Dendritic cell treated with granulocyte-macrophage colony-stimulating factor and Interleukin-4, amounts not matched to agents 40 ng/mL and 50 ng/mL, for 4 days (primary cell): ENCODE results near the gene VPS8.
A peak's percentile ranks its signal among the peaks of the same experiment; 100 is the strongest.

Experiments
- H3K27ac Mint-ChIP-seq: one replicate; pipeline ENCODE4 v1.8.0; 2022; ENCODE audit warnings: mild to moderate bottlenecking, mixed read lengths
- H3K27me3 Mint-ChIP-seq: one replicate; pipeline ENCODE4 v1.8.0; 2022; ENCODE audit warnings: mild to moderate bottlenecking, mixed read lengths
- H3K36me3 Mint-ChIP-seq: one replicate; pipeline ENCODE4 v1.8.0; 2022; ENCODE audit warnings: low read depth, mixed read lengths
- H3K4me1 Mint-ChIP-seq: one replicate; pipeline ENCODE4 v1.8.0; 2022; ENCODE audit warnings: low read depth, mixed read lengths
- H3K4me3 Mint-ChIP-seq: one replicate; pipeline ENCODE4 v1.8.0; 2022; ENCODE audit warnings: mild to moderate bottlenecking, moderate library complexity, mixed read lengths
- H3K9me3 Mint-ChIP-seq: one replicate; pipeline ENCODE4 v1.8.0; 2022; ENCODE audit warnings: mixed read lengths
- intact Hi-C: fragments of 100-400 bp; cut with micrococcal nuclease; formaldehyde crosslinking; loops from one replicate; pipeline ENCODE4 v1.15.0; 2022

VPS8 gene, protein sequence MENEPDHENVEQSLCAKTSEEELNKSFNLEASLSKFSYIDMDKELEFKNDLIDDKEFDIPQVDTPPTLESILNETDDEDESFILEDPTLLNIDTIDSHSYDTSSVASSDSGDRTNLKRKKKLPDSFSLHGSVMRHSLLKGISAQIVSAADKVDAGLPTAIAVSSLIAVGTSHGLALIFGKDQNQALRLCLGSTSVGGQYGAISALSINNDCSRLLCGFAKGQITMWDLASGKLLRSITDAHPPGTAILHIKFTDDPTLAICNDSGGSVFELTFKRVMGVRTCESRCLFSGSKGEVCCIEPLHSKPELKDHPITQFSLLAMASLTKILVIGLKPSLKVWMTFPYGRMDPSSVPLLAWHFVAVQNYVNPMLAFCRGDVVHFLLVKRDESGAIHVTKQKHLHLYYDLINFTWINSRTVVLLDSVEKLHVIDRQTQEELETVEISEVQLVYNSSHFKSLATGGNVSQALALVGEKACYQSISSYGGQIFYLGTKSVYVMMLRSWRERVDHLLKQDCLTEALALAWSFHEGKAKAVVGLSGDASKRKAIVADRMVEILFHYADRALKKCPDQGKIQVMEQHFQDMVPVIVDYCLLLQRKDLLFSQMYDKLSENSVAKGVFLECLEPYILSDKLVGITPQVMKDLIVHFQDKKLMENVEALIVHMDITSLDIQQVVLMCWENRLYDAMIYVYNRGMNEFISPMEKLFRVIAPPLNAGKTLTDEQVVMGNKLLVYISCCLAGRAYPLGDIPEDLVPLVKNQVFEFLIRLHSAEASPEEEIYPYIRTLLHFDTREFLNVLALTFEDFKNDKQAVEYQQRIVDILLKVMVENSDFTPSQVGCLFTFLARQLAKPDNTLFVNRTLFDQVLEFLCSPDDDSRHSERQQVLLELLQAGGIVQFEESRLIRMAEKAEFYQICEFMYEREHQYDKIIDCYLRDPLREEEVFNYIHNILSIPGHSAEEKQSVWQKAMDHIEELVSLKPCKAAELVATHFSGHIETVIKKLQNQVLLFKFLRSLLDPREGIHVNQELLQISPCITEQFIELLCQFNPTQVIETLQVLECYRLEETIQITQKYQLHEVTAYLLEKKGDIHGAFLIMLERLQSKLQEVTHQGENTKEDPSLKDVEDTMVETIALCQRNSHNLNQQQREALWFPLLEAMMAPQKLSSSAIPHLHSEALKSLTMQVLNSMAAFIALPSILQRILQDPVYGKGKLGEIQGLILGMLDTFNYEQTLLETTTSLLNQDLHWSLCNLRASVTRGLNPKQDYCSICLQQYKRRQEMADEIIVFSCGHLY (N-terminal part only)

DNA sequence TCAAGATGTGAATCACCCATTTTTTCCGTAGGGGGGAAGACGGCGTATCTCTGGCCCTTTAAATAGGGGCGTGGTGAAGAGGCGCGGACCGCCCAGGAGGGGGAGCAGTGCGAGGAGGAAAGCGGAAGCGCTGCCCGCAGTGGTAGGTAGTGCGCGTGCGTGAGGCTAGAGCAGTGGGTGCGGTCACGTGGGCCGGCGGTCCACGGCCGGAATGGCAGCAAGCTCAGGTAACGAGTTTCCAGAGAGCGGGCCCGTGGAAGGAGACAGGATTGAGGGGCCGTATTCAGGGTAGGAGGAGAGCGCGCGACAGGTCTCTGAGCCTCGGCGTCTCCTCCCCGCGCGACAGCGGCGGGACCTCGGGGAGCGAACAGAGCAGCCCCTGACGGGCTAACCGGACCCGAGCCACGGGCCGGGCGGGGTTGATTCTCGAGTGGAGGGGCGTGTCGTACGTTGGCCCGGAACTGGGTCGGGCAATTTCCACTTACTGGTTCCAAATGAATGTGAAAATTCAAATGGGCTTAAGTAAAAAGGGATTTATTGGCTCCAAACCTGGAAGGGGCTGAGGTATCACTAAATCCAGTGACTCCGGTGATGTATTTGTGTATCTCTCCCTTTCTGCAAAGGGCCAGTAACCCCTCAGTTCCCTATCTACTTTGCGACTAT, at the start of gene VPS8:
VPS8 (plus strand) TSS at position 168 of the 663 bp plus-strand sequence. CDS start 12,467 bp downstream, outside the sequence.
- H3K4me3 Mint-ChIP-seq: peak within 1 kb of the TSS; percentile 81

GRCh38 chr3:184764191-184764590, 47.8 kb upstream of the VPS8 start:
- Mint-ChIP-seq H3K27me3 (peaks cover 10% of the 10 kb centered on the region), H3K27ac (peak overlapping the region; percentile 56), H3K4me1 (peaks cover 94% of the 10 kb centered on the region), H3K4me3 (no peak overlapping the region), H3K36me3 (no peaks in the 10 kb centered on the region), H3K9me3 (no peaks in the 10 kb centered on the region)
- intact Hi-C loops: no loop called here

More for the DNA sequence above, at the start of gene VPS8:
- Mint-ChIP-seq H3K4me1 (peaks cover 45% of the 10 kb centered on the region), H3K27ac (peak within 1 kb of the TSS; percentile 86), H3K27me3 (no peaks in the 10 kb centered on the region), H3K9me3 (no peaks in the 10 kb centered on the region), H3K36me3 (peaks cover 22% of the 10 kb centered on the region)
- intact Hi-C loops: no loop called here

DNA sequence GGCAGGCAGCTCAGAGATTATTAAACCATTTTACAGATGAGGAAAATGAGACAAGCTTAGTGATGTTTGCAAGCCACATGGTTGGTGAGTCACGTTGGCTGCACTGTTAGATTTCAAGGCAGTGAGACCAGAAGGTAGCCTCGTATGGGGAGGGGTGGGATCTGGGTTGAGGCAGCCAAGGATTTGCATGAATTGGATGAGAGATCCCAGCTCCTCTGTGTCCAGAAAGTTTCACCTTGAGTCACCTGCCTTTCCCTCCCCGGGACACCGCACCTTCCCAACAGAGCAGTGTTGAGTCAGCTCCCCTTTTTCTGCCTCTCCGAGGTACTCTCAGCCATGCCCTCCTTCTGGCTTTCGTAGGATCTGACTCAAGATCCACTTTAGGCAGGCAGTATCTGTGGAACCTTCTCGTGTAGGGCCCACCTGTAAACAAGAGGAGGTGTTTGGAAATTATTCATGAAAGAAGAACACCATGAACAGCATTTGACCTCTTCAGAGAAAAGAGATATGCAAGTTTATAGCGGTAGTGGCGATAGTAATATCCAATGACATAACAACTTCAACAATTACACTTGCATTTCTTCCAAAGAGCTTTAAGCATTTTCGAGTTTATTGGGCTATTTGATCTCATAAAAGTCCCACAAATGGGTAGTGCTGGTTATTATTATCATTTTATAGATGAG, 46.8 kb upstream of the VPS8 start:
- peak overlapping the region; percentile 84 for H3K27ac Mint-ChIP-seq
- peaks cover 92% of the 10 kb centered on the region for H3K4me1 Mint-ChIP-seq
- H3K36me3 Mint-ChIP-seq: no peaks in the 10 kb centered on the region
- no peaks in the 10 kb centered on the region for H3K9me3 Mint-ChIP-seq
- H3K4me3 Mint-ChIP-seq: no peak overlapping the region
- H3K27me3 Mint-ChIP-seq: peaks cover 12% of the 10 kb centered on the region
- intact Hi-C loops: loop anchor here (5.0 kb wide), 1 partner anchor 33 kb away; no protein-coding TSS in a partner anchor

DNA sequence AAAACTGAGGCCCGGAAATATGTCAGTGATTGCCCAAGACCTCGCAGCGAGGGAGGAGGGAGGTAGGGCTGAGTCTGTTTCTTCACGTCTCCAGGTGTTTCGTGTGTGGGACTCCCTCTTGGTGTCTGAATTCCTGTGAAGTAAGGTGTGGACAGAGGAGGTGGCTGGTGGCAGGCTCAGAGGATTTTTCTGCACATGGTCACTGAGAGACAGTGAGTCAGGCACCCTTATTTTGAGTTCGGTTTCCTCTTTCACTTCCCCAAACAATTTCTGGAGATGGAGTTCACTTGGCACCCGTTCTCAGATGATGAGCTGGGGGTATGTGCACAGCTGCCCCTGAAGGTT, 46.3 kb upstream of the VPS8 start:
- Mint-ChIP-seq H3K36me3 (no peaks in the 10 kb centered on the region), H3K27me3 (peaks cover 17% of the 10 kb centered on the region), H3K4me1 (peaks cover 93% of the 10 kb centered on the region), H3K9me3 (no peaks in the 10 kb centered on the region), H3K4me3 (no peak overlapping the region), H3K27ac (peak overlapping the region; percentile 84)
- intact Hi-C loops: loop anchor here (5.0 kb wide), 1 partner anchor 33 kb away; no protein-coding TSS in a partner anchor

GRCh38 chr3:184766555-184767261, 45.3 kb upstream of the VPS8 start:
- intact Hi-C loops: loop anchor here (5.0 kb wide), 1 partner anchor 34 kb away; no protein-coding TSS in a partner anchor
- Mint-ChIP-seq H3K27me3 (peaks cover 24% of the 10 kb centered on the region), H3K27ac (peak overlapping the region; percentile 84)

GRCh38 chr3:184767377-184767776, 44.6 kb upstream of the VPS8 start:
- peaks cover 90% of the 10 kb centered on the region for H3K4me1 Mint-ChIP-seq

More at GRCh38 chr3:184766555-184767261, 45.3 kb upstream of the VPS8 start:
- peaks cover 90% of the 10 kb centered on the region for H3K4me1 Mint-ChIP-seq
- H3K4me3 Mint-ChIP-seq: no peak overlapping the region
- no peaks in the 10 kb centered on the region for H3K36me3 Mint-ChIP-seq
- no peaks in the 10 kb centered on the region for H3K9me3 Mint-ChIP-seq

GRCh38 chr3:184769382-184770170, 42.4 kb upstream of the VPS8 start:
- no peaks in the 10 kb centered on the region for H3K36me3 Mint-ChIP-seq
- H3K4me1 Mint-ChIP-seq: peaks cover 78% of the 10 kb centered on the region
- no peak overlapping the region for H3K4me3 Mint-ChIP-seq
- H3K27me3 Mint-ChIP-seq: peaks cover 23% of the 10 kb centered on the region
- no peaks in the 10 kb centered on the region for H3K9me3 Mint-ChIP-seq
- intact Hi-C loops: loop anchor here (5.0 kb wide), 1 partner anchor 37 kb away; no protein-coding TSS in a partner anchor
- H3K27ac Mint-ChIP-seq: peak overlapping the region; percentile 69

More at GRCh38 chr3:184767377-184767776, 44.6 kb upstream of the VPS8 start:
- H3K27me3 Mint-ChIP-seq: peaks cover 20% of the 10 kb centered on the region
- intact Hi-C loops: loop anchor here (5.0 kb wide), 1 partner anchor 35 kb away; no protein-coding TSS in a partner anchor
- no peak overlapping the region for H3K4me3 Mint-ChIP-seq
- peak overlapping the region; percentile 84 for H3K27ac Mint-ChIP-seq
- H3K36me3 Mint-ChIP-seq: no peaks in the 10 kb centered on the region
- H3K9me3 Mint-ChIP-seq: no peaks in the 10 kb centered on the region

GRCh38 chr3:184770541-184770940, 41.4 kb upstream of the VPS8 start:
- H3K4me1 Mint-ChIP-seq: peaks cover 77% of the 10 kb centered on the region
- no peaks in the 10 kb centered on the region for H3K36me3 Mint-ChIP-seq
- peaks cover 25% of the 10 kb centered on the region for H3K27me3 Mint-ChIP-seq
- H3K27ac Mint-ChIP-seq: peak overlapping the region; percentile 69
- intact Hi-C loops: no loop called here
- H3K9me3 Mint-ChIP-seq: no peaks in the 10 kb centered on the region
- H3K4me3 Mint-ChIP-seq: no peak overlapping the region

GRCh38 chr3:184771301-184772127, 40.5 kb upstream of the VPS8 start:
- Mint-ChIP-seq H3K4me1 (peaks cover 74% of the 10 kb centered on the region), H3K36me3 (no peaks in the 10 kb centered on the region), H3K27me3 (peaks cover 30% of the 10 kb centered on the region), H3K9me3 (no peaks in the 10 kb centered on the region), H3K27ac (no peak overlapping the region), H3K4me3 (no peak overlapping the region)
- intact Hi-C loops: no loop called here

DNA sequence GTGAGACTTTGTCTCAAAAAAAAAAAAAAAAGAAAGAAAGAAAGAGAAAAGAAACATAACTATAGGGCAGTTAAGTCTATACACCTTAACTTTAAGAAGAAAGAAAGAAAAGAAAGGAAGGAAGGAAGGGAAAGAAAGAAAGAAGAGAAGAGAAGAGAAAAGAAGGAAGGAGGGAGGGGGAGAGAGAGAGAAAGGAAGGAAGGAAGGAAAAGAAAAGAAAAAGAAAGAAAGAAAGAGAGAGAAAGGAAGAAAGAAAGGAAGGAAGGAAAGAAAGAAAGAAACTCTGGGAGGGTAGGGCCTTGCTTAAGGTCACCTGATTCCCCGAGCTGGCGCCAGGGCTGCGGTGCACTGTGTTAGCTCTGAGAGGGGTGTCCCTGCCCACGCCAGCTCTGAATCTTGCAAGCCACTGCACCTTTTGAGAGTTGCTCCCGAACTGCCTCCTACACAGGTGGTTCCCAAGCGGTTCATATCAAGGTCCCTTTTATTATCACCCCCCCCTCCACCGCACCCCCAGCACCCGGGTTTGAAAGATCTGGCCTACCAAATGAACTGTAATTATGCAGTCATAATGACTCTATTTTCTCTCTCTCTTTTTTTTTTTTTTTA, 39.2 kb upstream of the VPS8 start:
- Mint-ChIP-seq H3K27me3 (peaks cover 30% of the 10 kb centered on the region), H3K27ac (no peak overlapping the region), H3K4me1 (peaks cover 72% of the 10 kb centered on the region), H3K4me3 (no peak overlapping the region), H3K9me3 (no peaks in the 10 kb centered on the region), H3K36me3 (no peaks in the 10 kb centered on the region)
- intact Hi-C loops: no loop called here
